ENCODE results near the gene PSMG1. TPM values are rescaled to one million over a fixed set of nuclear protein-coding genes. Genes with fewer than 3 reads are reported as not detected.

The PSMG1 gene
- total RNA-seq, 1 donor from 2014 or later: 61.9 TPM

DNA sequence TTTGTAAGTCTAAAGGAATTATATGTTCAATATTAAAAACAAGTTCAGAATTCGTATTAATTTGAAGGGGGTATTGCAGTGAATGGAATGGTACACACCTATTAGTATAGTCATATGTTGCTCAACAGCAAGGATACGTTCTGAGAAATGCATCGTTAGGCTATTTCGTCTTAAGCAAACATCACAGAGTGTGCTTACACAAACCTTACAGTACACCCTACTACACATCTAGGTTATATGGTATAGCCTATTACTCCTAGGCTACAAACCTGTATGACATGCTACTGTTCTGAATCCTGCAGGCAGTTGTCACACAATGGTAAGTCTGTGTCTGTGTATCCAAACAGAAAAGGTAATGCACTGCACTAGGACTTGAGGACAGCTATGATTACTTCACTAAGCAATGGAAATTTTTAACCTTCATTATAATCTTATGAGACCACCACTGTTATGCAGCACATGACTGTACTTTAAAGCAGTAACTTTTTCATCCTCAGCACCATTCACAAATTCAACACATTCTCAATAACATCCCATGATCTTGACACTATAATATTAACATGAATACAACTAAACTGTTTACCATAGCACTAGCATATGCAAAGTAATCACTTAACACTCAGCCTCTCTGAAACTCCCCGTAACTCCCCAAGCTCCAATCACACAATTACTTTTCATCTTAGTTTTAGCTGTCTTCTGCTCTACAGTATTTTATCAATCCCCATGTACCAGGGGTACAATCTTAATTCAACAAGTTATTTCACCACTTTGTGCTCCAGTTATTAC, 14.4 kb upstream of the PSMG1 start:
- Histone ChIP-seq H3K9me3 (ENCODE audit: insufficient read depth, low read depth, low read length) (no peaks in the 10 kb centered on the region), H3K36me3 (ENCODE audit: insufficient read depth, low read length) (peaks cover 41% of the 10 kb centered on the region), H2AFZ (ENCODE audit: low read depth, low read length) (no peak overlapping the region), H4K20me1 (ENCODE audit: insufficient read depth, low read length) (peaks cover 12% of the 10 kb centered on the region), H3K9ac (ENCODE audit: low read length) (no peak overlapping the region), H3K27me3 (ENCODE audit: insufficient read depth, low read length) (no peaks in the 10 kb centered on the region), H3K79me2 (ENCODE audit: insufficient read depth, low read length) (no peaks in the 10 kb centered on the region), H3K27ac (ENCODE audit: low read depth, low read length) (no peak overlapping the region), H3K4me2 (ENCODE audit: low read length) (no peak overlapping the region), H3K4me3 (ENCODE audit: insufficient read depth, low read depth, low read length) (no peak overlapping the region), H3K4me1 (ENCODE audit: insufficient read depth, low read length) (peaks cover 2% of the 10 kb centered on the region)
- Mint-ChIP-seq H3K4me3 (ENCODE audit: unreplicated experiment) (no peak overlapping the region), H3K27me3 (ENCODE audit: low read depth, unreplicated experiment) (no peaks in the 10 kb centered on the region), H3K4me1 (ENCODE audit: low read depth, unreplicated experiment) (peaks cover 3% of the 10 kb centered on the region), H3K9me3 (ENCODE audit: unreplicated experiment) (no peaks in the 10 kb centered on the region), H3K27ac (ENCODE audit: unreplicated experiment) (no peak overlapping the region), H3K36me3 (ENCODE audit: low read depth, unreplicated experiment) (peaks cover 14% of the 10 kb centered on the region)
- peak; percentile 41 for FAIRE-seq
- TF ChIP-seq, protein P1, sequence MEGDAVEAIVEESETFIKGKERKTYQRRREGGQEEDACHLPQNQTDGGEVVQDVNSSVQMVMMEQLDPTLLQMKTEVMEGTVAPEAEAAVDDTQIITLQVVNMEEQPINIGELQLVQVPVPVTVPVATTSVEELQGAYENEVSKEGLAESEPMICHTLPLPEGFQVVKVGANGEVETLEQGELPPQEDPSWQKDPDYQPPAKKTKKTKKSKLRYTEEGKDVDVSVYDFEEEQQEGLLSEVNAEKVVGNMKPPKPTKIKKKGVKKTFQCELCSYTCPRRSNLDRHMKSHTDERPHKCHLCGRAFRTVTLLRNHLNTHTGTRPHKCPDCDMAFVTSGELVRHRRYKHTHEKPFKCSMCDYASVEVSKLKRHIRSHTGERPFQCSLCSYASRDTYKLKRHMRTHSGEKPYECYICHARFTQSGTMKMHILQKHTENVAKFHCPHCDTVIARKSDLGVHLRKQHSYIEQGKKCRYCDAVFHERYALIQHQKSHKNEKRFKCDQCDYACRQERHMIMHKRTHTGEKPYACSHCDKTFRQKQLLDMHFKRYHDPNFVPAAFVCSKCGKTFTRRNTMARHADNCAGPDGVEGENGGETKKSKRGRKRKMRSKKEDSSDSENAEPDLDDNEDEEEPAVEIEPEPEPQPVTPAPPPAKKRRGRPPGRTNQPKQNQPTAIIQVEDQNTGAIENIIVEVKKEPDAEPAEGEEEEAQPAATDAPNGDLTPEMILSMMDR (IDR thresholded peaks at IDR 0.05; ENCODE audit: insufficient read depth, low read depth, low read length): no peak
- TF ChIP-seq EZH2 (IDR thresholded peaks at IDR 0.05; ENCODE audit: insufficient read depth, low read length): no peak
- no peak for DNase-seq (ENCODE audit: low read depth)

DNA sequence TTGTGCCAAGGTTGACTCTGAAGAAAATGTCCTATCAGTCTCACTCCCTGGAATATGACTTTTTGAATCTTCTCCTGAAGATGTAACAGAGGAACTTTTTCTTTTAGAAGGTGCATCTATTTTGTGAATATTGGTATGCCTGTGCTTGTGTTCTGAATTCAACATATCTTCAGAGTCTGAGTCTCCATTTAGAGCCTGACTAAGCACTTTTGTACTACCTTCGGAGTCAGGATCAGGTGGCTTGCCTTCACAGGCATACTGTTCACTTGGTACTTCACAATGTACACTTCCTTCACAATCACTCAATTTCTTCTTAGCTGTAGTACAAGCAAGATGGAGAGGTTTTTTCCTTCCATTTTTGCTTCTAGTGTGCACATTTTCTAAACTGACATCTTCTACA, 13.6 kb upstream of the PSMG1 start:
- TF ChIP-seq EZH2 (IDR thresholded peaks at IDR 0.05; ENCODE audit: insufficient read depth, low read length): no peak
- TF ChIP-seq, protein P1 (IDR thresholded peaks at IDR 0.05; ENCODE audit: insufficient read depth, low read depth, low read length): no peak
- Mint-ChIP-seq H3K4me3 (ENCODE audit: unreplicated experiment) (no peak overlapping the region), H3K9me3 (ENCODE audit: unreplicated experiment) (no peaks in the 10 kb centered on the region), H3K27me3 (ENCODE audit: low read depth, unreplicated experiment) (no peaks in the 10 kb centered on the region), H3K36me3 (ENCODE audit: low read depth, unreplicated experiment) (peaks cover 15% of the 10 kb centered on the region), H3K27ac (ENCODE audit: unreplicated experiment) (no peak overlapping the region), H3K4me1 (ENCODE audit: low read depth, unreplicated experiment) (peaks cover 3% of the 10 kb centered on the region)
- peaks cover 12% of the 10 kb centered on the region for H4K20me1 ChIP-seq (ENCODE audit: insufficient read depth, low read length)
- H3K9me3 ChIP-seq (ENCODE audit: insufficient read depth, low read depth, low read length): no peaks in the 10 kb centered on the region
- no peaks in the 10 kb centered on the region for H3K27me3 ChIP-seq (ENCODE audit: insufficient read depth, low read length)
- no peak overlapping the region for H3K9ac ChIP-seq (ENCODE audit: low read length)
- no peak overlapping the region for H3K27ac ChIP-seq (ENCODE audit: low read depth, low read length)
- H3K4me1 ChIP-seq (ENCODE audit: insufficient read depth, low read length): peaks cover 2% of the 10 kb centered on the region
- peaks cover 38% of the 10 kb centered on the region for H3K36me3 ChIP-seq (ENCODE audit: insufficient read depth, low read length)
- FAIRE-seq (no peak), DNase-seq (ENCODE audit: low read depth) (no peak)
- H3K4me3 ChIP-seq (ENCODE audit: insufficient read depth, low read depth, low read length): no peak overlapping the region
- H3K79me2 ChIP-seq (ENCODE audit: insufficient read depth, low read length): no peaks in the 10 kb centered on the region
- no peak overlapping the region for H2AFZ ChIP-seq (ENCODE audit: low read depth, low read length)
- H3K4me2 ChIP-seq (ENCODE audit: low read length): no peak overlapping the region

DNA sequence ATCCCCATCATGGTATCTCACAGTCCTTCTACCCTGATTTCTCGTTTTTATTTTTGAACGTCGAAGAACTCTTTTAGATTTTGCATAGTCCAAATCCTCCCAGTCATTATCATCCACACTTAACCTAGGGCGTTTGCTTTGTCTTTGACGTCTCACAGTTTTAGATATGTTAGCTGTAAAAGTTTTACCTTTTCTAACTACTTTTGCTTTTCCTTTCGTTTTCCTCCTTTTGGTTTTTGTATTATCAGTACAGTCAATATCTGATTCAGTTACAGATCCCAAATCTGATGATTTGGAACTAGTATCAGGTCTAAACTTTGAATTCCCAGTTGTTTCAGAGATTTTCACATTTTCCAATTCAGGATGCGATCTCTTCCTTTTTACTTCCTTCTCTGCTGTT, 13.1 kb upstream of the PSMG1 start:
- H2AFZ ChIP-seq (ENCODE audit: low read depth, low read length): no peak overlapping the region
- no peak overlapping the region for H3K27ac Mint-ChIP-seq (ENCODE audit: unreplicated experiment)
- no peak overlapping the region for H3K4me3 Mint-ChIP-seq (ENCODE audit: unreplicated experiment)

More for the DNA sequence above, 13.1 kb upstream of the PSMG1 start:
- Histone ChIP-seq H3K9ac (ENCODE audit: low read length) (no peak overlapping the region), H3K36me3 (ENCODE audit: insufficient read depth, low read length) (peaks cover 33% of the 10 kb centered on the region), H3K4me2 (ENCODE audit: low read length) (no peak overlapping the region), H3K4me3 (ENCODE audit: insufficient read depth, low read depth, low read length) (no peak overlapping the region), H3K27me3 (ENCODE audit: insufficient read depth, low read length) (no peaks in the 10 kb centered on the region), H3K27ac (ENCODE audit: low read depth, low read length) (no peak overlapping the region), H3K9me3 (ENCODE audit: insufficient read depth, low read depth, low read length) (no peaks in the 10 kb centered on the region), H4K20me1 (ENCODE audit: insufficient read depth, low read length) (peaks cover 10% of the 10 kb centered on the region), H3K79me2 (ENCODE audit: insufficient read depth, low read length) (no peaks in the 10 kb centered on the region), H3K4me1 (ENCODE audit: insufficient read depth, low read length) (peaks cover 2% of the 10 kb centered on the region)
- DNase-seq (ENCODE audit: low read depth): no peak
- Mint-ChIP-seq H3K27me3 (ENCODE audit: low read depth, unreplicated experiment) (no peaks in the 10 kb centered on the region), H3K9me3 (ENCODE audit: unreplicated experiment) (no peaks in the 10 kb centered on the region), H3K4me1 (ENCODE audit: low read depth, unreplicated experiment) (peaks cover 3% of the 10 kb centered on the region), H3K36me3 (ENCODE audit: low read depth, unreplicated experiment) (peaks cover 16% of the 10 kb centered on the region)
- no peak for FAIRE-seq
- no peak for TF ChIP-seq EZH2 (IDR thresholded peaks at IDR 0.05; ENCODE audit: insufficient read depth, low read length)
- TF ChIP-seq, protein P1 (IDR thresholded peaks at IDR 0.05; ENCODE audit: insufficient read depth, low read depth, low read length): no peak

Measured in astrocyte (in vitro differentiated cells and primary cell).